Brain microvascular endothelial cell (primary cell): Measurements from ENCODE around the gene PDCD5.

Experiments used
- DNase-seq: peaks from one replicate; pipeline ENCODE4 v3.0.0-alpha.2; 2020
- H3K27ac ChIP-seq: fragments of 250-450 bp; sonication (Bioruptor Pico); 2 replicates; pipeline ENCODE4 v1.5.1; 2020; ENCODE audit warnings: mild to moderate bottlenecking, moderate library complexity
- H3K27me3 ChIP-seq: fragments of 250-450 bp; sonication (Bioruptor Pico); replicated peaks from 2 replicates; pipeline ENCODE4 v1.5.1; 2020; ENCODE audit warnings: mild to moderate bottlenecking
- H3K36me3 ChIP-seq: fragments of 250-450 bp; sonication (Bioruptor Pico); replicated peaks from 2 replicates; pipeline ENCODE4 v1.5.1; 2020; ENCODE audit warnings: mild to moderate bottlenecking
- H3K4me3 ChIP-seq: 2 replicates; pipeline ENCODE4 v1.5.1; 2011; ENCODE audit warnings: low read depth, mild to moderate bottlenecking, control low read depth, low read length, moderate library complexity
- CTCF ChIP-seq: IDR thresholded peaks from 2 replicates; pipeline ENCODE4 v1.5.1; 2011; ENCODE audit warnings: low read depth, mild to moderate bottlenecking, moderate library complexity, low read length, control low read depth, inconsistent platforms; ENCODE audit errors: missing control alignments
- in situ Hi-C: cut with HindIII; loops from 2 replicates; pipeline ENCODE4 v1.10.0; 2017; ENCODE audit warnings: low sequenced_read_pairs, low pct_ligation_motif_present

The PDCD5 gene

GRCh38 chr19:32542477-32543108 is 38.4 kb upstream of the PDCD5 start:
- no peak overlapping the region for H3K4me3 ChIP-seq
- H3K27me3 ChIP-seq: no peaks in the 10 kb centered on the region
- no peak overlapping the region for H3K27ac ChIP-seq
- H3K36me3 ChIP-seq: no peaks in the 10 kb centered on the region
- no peak for TF ChIP-seq CTCF
- in situ Hi-C loops: no loop called here
- no peak for DNase-seq

- peak; percentile 10 for DNase-seq
- in situ Hi-C loops: no loop called here
- no peak overlapping the region for H3K27ac ChIP-seq
- no peak overlapping the region for H3K4me3 ChIP-seq
- no peaks in the 10 kb centered on the region for H3K36me3 ChIP-seq
- H3K27me3 ChIP-seq: no peaks in the 10 kb centered on the region
- no peak for TF ChIP-seq CTCF
These were observed 37.7 kb upstream of the PDCD5 start for GRCh38 chr19:32543115-32543900.

- in situ Hi-C loops: no loop called here
- H3K27me3 ChIP-seq: no peaks in the 10 kb centered on the region
- TF ChIP-seq CTCF: no peak
- no peaks in the 10 kb centered on the region for H3K36me3 ChIP-seq
- no peak overlapping the region for H3K4me3 ChIP-seq
- no peak overlapping the region for H3K27ac ChIP-seq
- DNase-seq: no peak
These were observed 36.1 kb upstream of the PDCD5 start for GRCh38 chr19:32544917-32545316.

GRCh38 chr19:32550666-32551065 is 30.3 kb upstream of the PDCD5 start:
- H3K4me3 ChIP-seq: no peak overlapping the region
- in situ Hi-C loops: no loop called here
- no peaks in the 10 kb centered on the region for H3K36me3 ChIP-seq
- H3K27ac ChIP-seq: no peak overlapping the region
- H3K27me3 ChIP-seq: no peaks in the 10 kb centered on the region
- no peak for TF ChIP-seq CTCF
- no peak for DNase-seq

GRCh38 chr19:32555786-32556185 is 25.2 kb upstream of the PDCD5 start:
- Histone ChIP-seq H3K4me3 (no peak overlapping the region), H3K27me3 (no peaks in the 10 kb centered on the region), H3K27ac (no peak overlapping the region), H3K36me3 (no peaks in the 10 kb centered on the region)
- TF ChIP-seq CTCF: no peak
- in situ Hi-C loops: no loop called here
- DNase-seq: no peak
